HepG2 (cell line): Measurements from ENCODE around the gene SSH3. TPM values are rescaled to one million over a fixed set of nuclear protein-coding genes. Genes with fewer than 3 reads are reported as not detected.

Experiments
- ATAD3A ChIP-seq: sonication (generic); formaldehyde crosslinking; IDR thresholded peaks from 2 replicates; pipeline ENCODE4 v1.4.0; 2020; ENCODE audit warnings: missing genetic modification reagents
- FOXC1 ChIP-seq: sonication (generic); formaldehyde crosslinking; IDR thresholded peaks from 2 replicates; pipeline ENCODE4 v1.8.0; 2022; ENCODE audit warnings: mild to moderate bottlenecking, missing genetic modification reagents, borderline replicate concordance
- KDM6A ChIP-seq: IDR thresholded peaks from 2 replicates; pipeline ENCODE4 v1.6.1; 2016; ENCODE audit warnings: low read depth
- LCORL ChIP-seq, 2 experiments: fragments of 450-650 bp in 1 of 2; sonication (generic) in 1 of 2; formaldehyde crosslinking in 1 of 2; IDR thresholded peaks; 2 replicates each; pipeline versions ENCODE4 v1.5.0 to v1.6.1; 2017 to 2020; ENCODE audit warnings: antibody characterized with exemption in 1 of 2, missing genetic modification reagents in 1 of 2
- NONO ChIP-seq, 2 experiments: fragments of 450-650 bp in 1 of 2; sonication (generic) in 1 of 2; formaldehyde crosslinking in 1 of 2; IDR thresholded peaks in 1 of 2; conservative IDR thresholded peaks in 1 of 2; 2 replicates each; pipeline versions ENCODE4 v1.6.1 to v1.8.0; 2017 to 2022; ENCODE audit warnings: mild to moderate bottlenecking in 1 of 2, missing genetic modification reagents in 1 of 2, moderate library complexity in 1 of 2
- PAWR ChIP-seq: sonication (generic); formaldehyde crosslinking; IDR thresholded peaks from 2 replicates; pipeline ENCODE4 v1.4.0; 2020; ENCODE audit warnings: missing genetic modification reagents, mild to moderate bottlenecking, borderline replicate concordance
- RELA ChIP-seq: sonication (generic); formaldehyde crosslinking; IDR thresholded peaks from 2 replicates; pipeline ENCODE4 v1.4.0; 2020; ENCODE audit warnings: missing genetic modification reagents
- SP1 ChIP-seq, 2 experiments: fragments of 450-650 bp in 1 of 2; sonication (generic) in 1 of 2; formaldehyde crosslinking in 1 of 2; IDR thresholded peaks; 2 replicates each; pipeline versions ENCODE4 v1.4.0 to v1.6.1; 2016 to 2020; ENCODE audit warnings: missing genetic modification reagents in 1 of 2
- TAF15 ChIP-seq: fragments of 200-400 bp; formaldehyde crosslinking; IDR thresholded peaks from one replicate; pipeline ENCODE4 v1.6.1; 2018; ENCODE audit warnings: mild to moderate bottlenecking, low read depth, low read length; ENCODE audit not compliant: poor library complexity, severe bottlenecking
- TMF1 ChIP-seq: sonication (generic); formaldehyde crosslinking; IDR thresholded peaks from 2 replicates; pipeline ENCODE4 v1.8.1; 2022; ENCODE audit warnings: low read depth, missing genetic modification reagents
- YY1 ChIP-seq: IDR thresholded peaks from 2 replicates; pipeline ENCODE4 v1.6.1; 2011; ENCODE audit warnings: low read length, low read depth, moderate library complexity, mild to moderate bottlenecking; ENCODE audit not compliant: insufficient read depth, insufficient replicate concordance
- ZBTB10 ChIP-seq: sonication (generic); formaldehyde crosslinking; IDR thresholded peaks from 2 replicates; pipeline ENCODE4 v1.4.0; 2020; ENCODE audit warnings: missing genetic modification reagents, borderline replicate concordance
- ZMAT3 ChIP-seq: sonication (generic); formaldehyde crosslinking; conservative IDR thresholded peaks from 2 replicates; pipeline ENCODE4 v1.7.0; 2021; ENCODE audit warnings: missing genetic modification reagents
- ZNF136 ChIP-seq: sonication (generic); formaldehyde crosslinking; IDR thresholded peaks from 2 replicates; pipeline ENCODE4 v1.8.1; 2022; ENCODE audit warnings: low read depth, mild to moderate bottlenecking, moderate library complexity, missing genetic modification reagents
- ZNF180 ChIP-seq: sonication (generic); formaldehyde crosslinking; IDR thresholded peaks from 2 replicates; pipeline ENCODE4 v1.4.0; 2020; ENCODE audit warnings: low read depth, missing genetic modification reagents, borderline replicate concordance
- ZNF3 ChIP-seq: IDR thresholded peaks from 2 replicates; pipeline ENCODE4 v1.7.0; 2017; ENCODE audit warnings: inconsistent platforms
- ZNF317 ChIP-seq: sonication (generic); formaldehyde crosslinking; IDR thresholded peaks from 2 replicates; pipeline ENCODE4 v1.5.0; 2020; ENCODE audit warnings: mild to moderate bottlenecking, missing genetic modification reagents
- ZNF335 ChIP-seq: sonication (generic); formaldehyde crosslinking; IDR thresholded peaks from 2 replicates; pipeline ENCODE4 v1.4.0; 2020; ENCODE audit warnings: missing genetic modification reagents
- ZNF431 ChIP-seq: sonication (generic); formaldehyde crosslinking; IDR thresholded peaks from 2 replicates; pipeline ENCODE4 v1.9.0; 2022; ENCODE audit warnings: missing genetic modification reagents, low read depth, mild to moderate bottlenecking, borderline replicate concordance
- ZNF446 ChIP-seq: sonication (generic); formaldehyde crosslinking; IDR thresholded peaks from 2 replicates; pipeline ENCODE4 v1.5.0; 2020; ENCODE audit warnings: mild to moderate bottlenecking, missing genetic modification reagents
- ZNF577 ChIP-seq: sonication (generic); formaldehyde crosslinking; IDR thresholded peaks from 2 replicates; pipeline ENCODE4 v1.4.0; 2020; ENCODE audit warnings: mild to moderate bottlenecking, low read depth, missing genetic modification reagents, borderline replicate concordance
- ZNF580 ChIP-seq: IDR thresholded peaks from 2 replicates; pipeline ENCODE4 v1.6.1; 2016; ENCODE audit warnings: low read depth, borderline replicate concordance
- ZNF724P ChIP-seq: sonication (generic); formaldehyde crosslinking; IDR thresholded peaks from 2 replicates; pipeline ENCODE4 v1.8.0; 2022; ENCODE audit warnings: missing genetic modification reagents, borderline replicate concordance
- ZNF746 ChIP-seq: sonication (generic); formaldehyde crosslinking; IDR thresholded peaks from 2 replicates; pipeline ENCODE4 v1.8.0; 2022; ENCODE audit warnings: mild to moderate bottlenecking, missing genetic modification reagents
- ZNF790 ChIP-seq: sonication (generic); formaldehyde crosslinking; IDR thresholded peaks from 2 replicates; pipeline ENCODE4 v1.8.0; 2022; ENCODE audit warnings: missing genetic modification reagents, mild to moderate bottlenecking, borderline replicate concordance
- polyA plus RNA-seq, 8 experiments: library from polyadenylated mRNA; depleted of rRNA in 3 of 8; stranded (reverse) in 7 of 8; unstranded in 1 of 8; fragments of >200 nt; fragmentation: Illumina TruSeq in 4 of 8; extraction: Trizol in 4 of 8; gene quantifications; 2 replicates each; pipeline versions ENCODE4 v1.2.1 to v1.2.3, GENCODE V29; 2011 to 2016; ENCODE audit warnings: low read depth in 4 of 8, missing spikeins in 1 of 8, mixed read lengths in 1 of 8; ENCODE audit not compliant: insufficient read depth in 1 of 8
- total RNA-seq, 5 experiments: library from RNA; depleted of rRNA; stranded (reverse); fragments of >200 nt; fragmentation: Illumina TruSeq; extraction: Trizol; gene quantifications; 2 replicates each; pipeline ENCODE4 v1.2.3, GENCODE V29; 2016; ENCODE audit warnings: low read depth in 1 of 5

The SSH3 gene
- total and polyA plus RNA-seq, 2 of the 13 experiments (the other 11 are each of a cell fraction or from before 2014, with no cell fraction given) = 12.4 to 18.8 TPM

- TF ChIP-seq RELA (CRISPR knock-in tag) (no peak; the same call in 1 of the 2 replicates), ZNF724P (CRISPR knock-in tag) (no peak), NONO (IDR thresholded peaks at IDR 0.05) (no peak), NONO (CRISPR knock-in tag; conservative IDR thresholded peaks at IDR 0.05) (peak; percentile 84; the same call in 1 of the 2 replicates), ZNF580 (CRISPR knock-in tag) (peak; percentile 36), TAF15 (peak; percentile 44), TMF1 (CRISPR knock-in tag) (no peak), SP1 (IDR thresholded peaks at IDR 0.05) (no peak), SP1 (CRISPR knock-in tag; IDR thresholded peaks at IDR 0.05) (no peak; the same call in 1 of the 2 replicates), ZNF317 (CRISPR knock-in tag) (peak; percentile 82), ATAD3A (no peak), LCORL (IDR thresholded peaks at IDR 0.05) (no peak), LCORL (CRISPR knock-in tag; IDR thresholded peaks at IDR 0.05) (peak; percentile 54; the same call in 1 of the 2 replicates), FOXC1 (0 out of 2 replicates have a peak, but pooled peaks have one; percentile 63), ZNF335 (peak; percentile 49; the same call in 1 of the 2 replicates), ZNF446 (CRISPR knock-in tag) (no peak), ZNF790 (CRISPR knock-in tag) (no peak), PAWR (no peak), ZNF3 (CRISPR knock-in tag) (no peak; the same call in 1 of the 2 replicates), ZNF136 (CRISPR knock-in tag) (0 out of 2 replicates have a peak, but pooled peaks have one; percentile 31), ZNF577 (CRISPR knock-in tag) (no peak), ZNF180 (CRISPR knock-in tag) (no peak), KDM6A (no peak), ZBTB10 (CRISPR knock-in tag) (no peak), ZNF431 (CRISPR knock-in tag) (0 out of 2 replicates have a peak, but pooled peaks have one; percentile 43), YY1 (peak; percentile 60), ZNF746 (0 out of 2 replicates have a peak, but pooled peaks have one; percentile 13), ZMAT3 (CRISPR knock-in tag) (no peak; the same call in 1 of the 2 replicates)
Observed at GRCh38 chr11:67317205-67317887, 14.0 kb downstream of the SSH3 start (continued).
